ENCODE results near the gene B3GNT5. TPM values are rescaled to one million over a fixed set of nuclear protein-coding genes. Genes with fewer than 3 reads are reported as not detected.

The B3GNT5 gene
- total RNA-seq, 1 donor from 2014 or later, result 50.9 TPM

DNA sequence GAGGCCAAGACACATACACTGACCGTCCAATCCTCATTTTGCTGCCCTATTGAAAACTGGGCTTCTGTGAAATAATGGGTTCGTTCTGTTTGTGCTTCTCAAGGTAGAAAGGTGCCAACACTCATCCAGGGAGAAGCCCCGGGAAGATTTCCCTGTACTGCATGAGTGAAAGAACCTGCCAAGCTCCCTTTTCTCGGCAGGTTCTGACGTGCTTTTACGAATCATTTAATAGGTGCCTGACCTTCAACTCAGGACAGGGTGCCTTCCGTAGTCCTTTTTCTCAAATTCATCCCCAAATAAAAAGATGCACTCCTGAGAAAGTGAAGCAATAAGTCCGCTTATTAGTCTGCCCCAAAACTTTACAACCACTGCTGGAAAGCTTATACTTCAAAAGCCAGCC is 64.2 kb downstream of the B3GNT5 start:
- no peak for DNase-seq (ENCODE audit: extremely low read depth, low read depth, low spot score)

DNA sequence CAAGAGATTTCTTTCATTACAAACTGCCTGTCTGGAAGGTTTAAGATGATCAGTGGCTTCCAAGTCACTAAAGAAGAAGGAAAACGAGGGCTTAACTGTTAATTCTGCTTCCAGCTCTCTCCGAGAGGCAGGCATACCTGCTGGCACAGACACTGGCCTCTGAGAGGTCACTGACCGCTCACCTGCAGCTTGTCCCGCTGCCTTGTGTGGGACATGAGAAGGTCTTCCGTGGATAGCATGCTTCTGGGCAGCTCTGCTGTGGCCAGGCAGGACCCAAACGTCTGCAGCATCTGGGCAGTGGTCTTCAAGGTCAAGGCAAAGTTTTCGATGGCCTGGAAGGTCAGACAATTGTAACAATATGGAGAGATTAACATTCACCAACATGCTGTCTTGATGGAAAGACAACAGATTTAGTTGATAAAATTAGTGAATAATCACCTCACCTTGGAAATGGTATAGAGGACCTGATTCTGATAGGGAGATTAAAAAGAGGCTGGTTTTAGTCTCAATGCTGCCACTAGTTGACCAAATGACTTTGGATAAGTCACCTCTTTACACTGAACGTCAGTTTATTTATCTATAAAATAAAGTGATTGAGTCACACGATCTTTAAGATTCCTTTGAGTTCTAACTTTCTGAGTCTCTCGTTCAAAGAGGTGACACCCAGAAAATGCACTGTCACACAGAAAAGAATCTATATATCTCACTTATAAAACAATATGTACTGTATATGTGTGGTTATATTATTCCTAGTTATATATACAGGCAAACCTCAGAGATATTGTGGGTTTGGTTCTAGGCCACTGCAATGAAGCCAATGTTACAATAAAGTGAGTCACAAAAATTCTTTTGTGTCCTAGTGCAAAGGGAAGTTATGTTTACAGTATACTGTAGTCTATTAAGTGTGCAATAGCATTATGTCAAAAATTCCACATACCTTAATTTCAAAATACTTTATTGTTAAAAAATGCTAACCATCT is 65.1 kb downstream of the B3GNT5 start:
- no peak for DNase-seq (ENCODE audit: extremely low read depth, low read depth, low spot score)

DNA sequence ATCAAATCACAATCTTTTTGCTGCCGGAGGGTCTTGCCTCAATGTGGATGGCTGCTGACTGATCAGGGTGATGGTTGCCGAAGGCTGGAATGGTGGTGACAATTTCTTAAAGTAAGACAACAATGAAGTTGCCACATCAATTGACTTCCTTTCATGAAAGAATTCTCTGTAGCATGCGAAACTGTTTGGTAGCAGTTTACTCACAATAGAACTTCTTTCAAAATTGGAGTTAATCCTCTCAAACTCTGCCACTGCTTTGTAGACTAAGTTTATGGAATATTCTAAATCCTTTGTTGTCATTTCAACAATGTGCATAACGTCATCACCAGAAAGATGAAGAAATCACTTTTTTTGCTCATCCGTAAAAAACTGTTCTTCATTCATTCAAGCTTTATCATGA is 65.8 kb downstream of the B3GNT5 start:
- DNase-seq (ENCODE audit: extremely low read depth, low read depth, low spot score), result no peak

DNA sequence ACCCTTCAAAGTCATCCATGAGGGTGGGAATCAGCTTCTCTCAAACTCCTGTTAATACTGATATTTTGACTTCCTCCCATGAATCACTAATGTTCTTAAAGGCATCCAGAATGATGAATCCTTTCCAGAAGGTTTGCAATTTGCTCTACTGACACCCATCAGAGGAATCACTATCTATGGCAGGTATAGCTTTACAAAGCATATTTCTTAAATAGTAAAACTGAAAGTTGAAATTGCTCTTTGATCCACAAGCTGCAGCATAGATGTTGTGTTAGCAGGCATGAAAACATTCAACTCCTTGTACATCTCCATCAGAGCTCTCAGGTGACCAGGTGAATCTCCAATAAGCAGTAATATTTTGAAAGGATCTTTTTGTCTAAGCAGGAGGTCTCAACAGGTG is 66.3 kb downstream of the B3GNT5 start:
- DNase-seq (ENCODE audit: extremely low read depth, low read depth, low spot score), result no peak

Other genes with a start within 250 kb of the B3GNT5 start
- gene MCCC1, start 153.8 kb upstream of the B3GNT5 start, total RNA-seq, result 10.6 and 13.0 TPM in 2 replicates
- 2.2 and 5.5 TPM in 2 replicates for gene LAMP3, start 90.5 kb upstream of the B3GNT5 start, total RNA-seq
- gene MCF2L2, start 175.4 kb downstream of the B3GNT5 start, total RNA-seq, result 3.1 and 3.6 TPM in 2 replicates